GM21381 (cell line): ENCODE measurements around the gene MRI1.

Source experiments
- ATAC-seq: cut with Tn5 transposase; IDR thresholded peaks from one replicate; pipeline ENCODE4 v1.9.1; 2021; ENCODE audit warnings: mild to moderate bottlenecking, moderate library complexity; ENCODE audit not compliant: unreplicated experiment

Gene MRI1

GRCh38 chr19:13817615-13818371, 53.5 kb downstream of the MRI1 start:
- ATAC-seq: no peak

GRCh38 chr19:13819238-13819637, 54.9 kb downstream of the MRI1 start:
- ATAC-seq: no peak

- ATAC-seq: no peak
Observed at GRCh38 chr19:13821292-13821691, 57.0 kb downstream of the MRI1 start.

- ATAC-seq: no peak
Observed at GRCh38 chr19:13823256-13823655, 58.9 kb downstream of the MRI1 start.
